Vagina (tissue), 2 donors: ENCODE measurements around the gene CARD18.

ENCODE experiments used
- POLR2A ChIP-seq, 2 donors: fragments of 450-650 bp; IDR thresholded peaks; one replicate each; pipeline ENCODE4 v1.6.1; 2017; ENCODE audit warnings: antibody characterized with exemption in 2 of 2, mild to moderate bottlenecking in 2 of 2, moderate library complexity in 2 of 2
- TF ChIP-seq, protein P1 (sequence below), 3 experiments: fragments of 450-650 bp in 2 of 3; fragments of 200-600 bp in 1 of 3; sonication (generic) in 1 of 3; IDR thresholded peaks; one replicate each; pipeline ENCODE4 v1.5.1; 2017 to 2019; ENCODE audit warnings: antibody characterized with exemption in 3 of 3, mild to moderate bottlenecking in 2 of 3, moderate library complexity in 2 of 3

DNA sequence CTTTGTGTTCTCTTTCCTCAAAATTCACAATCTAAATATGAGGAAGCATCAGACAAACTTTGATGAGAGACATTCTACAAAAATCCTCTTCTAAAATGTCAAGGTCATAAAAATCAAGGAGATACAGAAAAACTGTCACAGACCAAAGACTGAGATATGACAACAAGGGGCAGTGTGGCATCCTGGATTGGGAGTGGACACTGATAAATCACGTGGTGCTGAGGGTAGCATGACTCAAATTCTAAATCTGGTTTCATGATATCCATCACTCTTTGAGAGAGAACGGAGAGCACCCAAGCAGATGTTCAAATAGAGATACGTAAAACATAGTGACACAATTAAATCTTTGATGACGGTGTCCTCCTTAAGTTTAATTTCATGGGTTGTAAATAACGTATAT lies 13.0 kb upstream of the CARD18 start:
- TF ChIP-seq, protein P1, sequence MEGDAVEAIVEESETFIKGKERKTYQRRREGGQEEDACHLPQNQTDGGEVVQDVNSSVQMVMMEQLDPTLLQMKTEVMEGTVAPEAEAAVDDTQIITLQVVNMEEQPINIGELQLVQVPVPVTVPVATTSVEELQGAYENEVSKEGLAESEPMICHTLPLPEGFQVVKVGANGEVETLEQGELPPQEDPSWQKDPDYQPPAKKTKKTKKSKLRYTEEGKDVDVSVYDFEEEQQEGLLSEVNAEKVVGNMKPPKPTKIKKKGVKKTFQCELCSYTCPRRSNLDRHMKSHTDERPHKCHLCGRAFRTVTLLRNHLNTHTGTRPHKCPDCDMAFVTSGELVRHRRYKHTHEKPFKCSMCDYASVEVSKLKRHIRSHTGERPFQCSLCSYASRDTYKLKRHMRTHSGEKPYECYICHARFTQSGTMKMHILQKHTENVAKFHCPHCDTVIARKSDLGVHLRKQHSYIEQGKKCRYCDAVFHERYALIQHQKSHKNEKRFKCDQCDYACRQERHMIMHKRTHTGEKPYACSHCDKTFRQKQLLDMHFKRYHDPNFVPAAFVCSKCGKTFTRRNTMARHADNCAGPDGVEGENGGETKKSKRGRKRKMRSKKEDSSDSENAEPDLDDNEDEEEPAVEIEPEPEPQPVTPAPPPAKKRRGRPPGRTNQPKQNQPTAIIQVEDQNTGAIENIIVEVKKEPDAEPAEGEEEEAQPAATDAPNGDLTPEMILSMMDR (IDR thresholded peaks at IDR 0.05), result no peak
- TF ChIP-seq POLR2A (IDR thresholded peaks at IDR 0.05), result no peak
